ENCODE results near the gene OOSP3. TPM values are rescaled to one million over a fixed set of nuclear protein-coding genes. Genes with fewer than 3 reads are reported as not detected.
"Not testable (repeated sequence)": the region's sequence is repeated elsewhere in the genome, so short reads cannot be mapped to it uniquely, and the experiment has no call there.

The OOSP3 gene
- total RNA-seq, 1 experiment from 2014 or later = not detected

- H4K20me1 ChIP-seq (ENCODE audit: insufficient read depth); ATAC-seq; H3K36me3 ChIP-seq (ENCODE audit: control insufficient read depth in 1 of 2, insufficient read depth in 2 of 2, low read length in 2 of 2); H3K9ac ChIP-seq (ENCODE audit: low read length); H3K9me2 ChIP-seq (ENCODE audit: insufficient read depth); DNase-seq (ENCODE audit: low read depth, low spot score); CTCF ChIA-PET; H2AFZ ChIP-seq (ENCODE audit: low read depth, low read length, poor library complexity, severe bottlenecking); H3K79me2 ChIP-seq (ENCODE audit: insufficient read depth, low read length); H3K27ac ChIP-seq (ENCODE audit: low read depth, low read length); H3K4me1 ChIP-seq (ENCODE audit: control insufficient read depth in 1 of 2, insufficient read depth in 2 of 2, low read length in 2 of 2); H3K9me3 ChIP-seq (ENCODE audit: control insufficient read depth in 1 of 2, insufficient read depth in 1 of 2, low read depth in 1 of 2, low read length in 2 of 2); intact Hi-C loops (cut with micrococcal nuclease); POLR2A ChIA-PET; H3K4me3 ChIP-seq (replicated peaks in 1 of 2; ENCODE audit: low read depth in 1 of 2, low read length in 2 of 2); H3K27me3 ChIP-seq (ENCODE audit: insufficient read depth, low read length); H3K4me2 ChIP-seq (ENCODE audit: low read length); RAD21 ChIA-PET (ENCODE audit: low non-redundant PET in 1 of 2, low total read pairs in 2 of 2, uncharacterized antibody in 2 of 2, unreplicated experiment in 2 of 2); BruUV-seq (replicated peaks): not testable (repeated sequence)
Observed at GRCh38 chr11:59887156-59887555, 8.6 kb downstream of the OOSP3 start.

- no peak; the same call in 1 of the 2 replicates for ATAC-seq
- Histone ChIP-seq H3K27ac (ENCODE audit: low read depth, low read length) (no peak overlapping the region), H3K4me1 (ENCODE audit: control insufficient read depth in 1 of 2, insufficient read depth in 2 of 2, low read length in 2 of 2) (no peaks in the 10 kb centered on the region), H3K4me2 (ENCODE audit: low read length) (no peak overlapping the region), H3K9ac (ENCODE audit: low read length) (no peak overlapping the region), H3K9me2 (ENCODE audit: insufficient read depth) (no peaks in the 10 kb centered on the region), H3K4me3 (replicated peaks in 1 of 2; ENCODE audit: low read depth in 1 of 2, low read length in 2 of 2) (no peak overlapping the region), H3K36me3 (ENCODE audit: control insufficient read depth in 1 of 2, insufficient read depth in 2 of 2, low read length in 2 of 2) (no peaks in the 10 kb centered on the region), H4K20me1 (ENCODE audit: insufficient read depth) (no peaks in the 10 kb centered on the region), H2AFZ (ENCODE audit: low read depth, low read length, poor library complexity, severe bottlenecking) (no peak overlapping the region), H3K9me3 (ENCODE audit: control insufficient read depth in 1 of 2, insufficient read depth in 1 of 2, low read depth in 1 of 2, low read length in 2 of 2) (no peaks in the 10 kb centered on the region), H3K27me3 (ENCODE audit: insufficient read depth, low read length) (no peaks in the 10 kb centered on the region), H3K79me2 (ENCODE audit: insufficient read depth, low read length) (no peaks in the 10 kb centered on the region)
- BruUV-seq (replicated peaks) = no TSS peak
- intact Hi-C loops (cut with micrococcal nuclease) = no loop called here
- DNase-seq (ENCODE audit: low read depth, low spot score) = no peak
- POLR2A ChIA-PET = no interaction called here
- CTCF ChIA-PET = no interaction called here
- TF ChIP-seq ELF1 (IDR thresholded peaks at IDR 0.05; ENCODE audit: borderline replicate concordance, low read depth) (no peak), SIN3A (IDR thresholded peaks at IDR 0.05; ENCODE audit: low read depth) (no peak), SP1 (IDR thresholded peaks at IDR 0.05; ENCODE audit: low read depth) (no peak), ZBTB33 (IDR thresholded peaks at IDR 0.05; ENCODE audit: extremely low read depth, insufficient replicate concordance, low read length) (no peak), CEBPB (IDR thresholded peaks at IDR 0.05; ENCODE audit: low read depth) (no peak), SRF (IDR thresholded peaks at IDR 0.05; ENCODE audit: low read depth) (no peak), RAD21 (IDR thresholded peaks at IDR 0.05; ENCODE audit: low read depth) (no peak), ZNF274 (IDR thresholded peaks at IDR 0.05; ENCODE audit: low read depth, low read length) (no peak), JUND (IDR thresholded peaks at IDR 0.05) (no peak), EZH2phosphoT487 (IDR thresholded peaks at IDR 0.05; ENCODE audit: borderline replicate concordance) (no peak), ZFX (IDR thresholded peaks at IDR 0.05) (no peak), CBX3 (IDR thresholded peaks at IDR 0.05; ENCODE audit: low read depth) (no peak), CTCF (IDR thresholded peaks at IDR 0.05 in 2 of 3, conservative IDR thresholded peaks at IDR 0.05 in 1 of 3; ENCODE audit: borderline replicate concordance in 1 of 3, insufficient read depth in 1 of 3, low read depth in 2 of 3, low read length in 2 of 3) (no peak), EGR1 (IDR thresholded peaks at IDR 0.05; ENCODE audit: low read depth) (no peak), FOSL1 (IDR thresholded peaks at IDR 0.05; ENCODE audit: low read depth) (no peak), POLR2A (IDR thresholded peaks at IDR 0.05; ENCODE audit: borderline replicate concordance, extremely low read depth, insufficient read depth, insufficient read length) (no peak), TCF7L2 (IDR thresholded peaks at IDR 0.05; ENCODE audit: borderline replicate concordance, extremely low read depth, insufficient read depth, insufficient read length) (no peak), YY1 (IDR thresholded peaks at IDR 0.05; ENCODE audit: extremely low read depth, insufficient replicate concordance, low read depth, low read length) (no peak)
- RAD21 ChIA-PET (ENCODE audit: low non-redundant PET in 1 of 2, low total read pairs in 2 of 2, uncharacterized antibody in 2 of 2, unreplicated experiment in 2 of 2) = no interaction called here
Observed at GRCh38 chr11:59891781-59892181, 13.2 kb downstream of the OOSP3 start.
